ENCODE results near the gene GTF3C5. TPM values are rescaled to one million over a fixed set of nuclear protein-coding genes. Genes with fewer than 3 reads are reported as not detected.

GTF3C5 gene
- total and polyA plus RNA-seq, 9 donors: 32.3 to 71.6 (median 52.2) TPM

DNA sequence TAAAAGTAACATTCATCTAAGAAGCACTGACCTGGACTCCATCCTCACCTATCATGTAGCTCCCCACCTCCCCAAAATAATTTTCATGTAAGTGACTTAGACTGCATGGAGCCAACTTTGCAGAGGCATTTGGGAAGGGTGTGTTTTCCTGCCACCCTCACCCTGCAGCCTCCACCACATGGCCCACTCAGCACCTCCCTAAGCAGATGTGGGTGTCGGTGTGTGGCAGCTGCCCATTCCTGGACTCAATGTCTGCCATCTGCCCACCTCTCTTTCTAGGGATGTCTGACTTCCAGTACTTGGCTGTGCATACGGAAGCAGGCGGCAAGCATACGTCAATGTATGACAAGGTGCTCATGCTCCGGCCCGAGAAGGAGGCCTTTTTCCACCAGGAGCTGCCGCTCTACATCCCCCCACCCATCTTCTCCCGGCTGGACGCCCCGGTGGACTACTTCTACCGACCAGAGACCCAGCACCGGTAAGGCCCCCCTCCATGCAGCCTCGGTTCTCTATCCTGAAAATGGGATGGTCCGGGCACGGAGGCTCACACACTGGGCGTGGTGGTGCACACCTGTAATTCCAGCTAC, 12.7 kb downstream of the GTF3C5 start:
- Histone ChIP-seq H3K27ac (no peak overlapping the region), H3K9me3 (no peaks in the 10 kb centered on the region), H3K36me3 (no peaks in the 10 kb centered on the region), H3K4me3 (no peak overlapping the region), H3K27me3 (no peaks in the 10 kb centered on the region), H3K4me1 (ENCODE audit: insufficient read depth) (no peaks in the 10 kb centered on the region)
- no peak for DNase-seq
- intact Hi-C loops (cut with DNase I): loop anchor here in 3 of 4 donors (5.0 to 10.0 kb wide), 2 partner anchors 101 to 104 kb away; no protein-coding TSS in a partner anchor
- TF ChIP-seq POLR2A (IDR thresholded peaks at IDR 0.05) (no peak), EP300 (IDR thresholded peaks at IDR 0.05) (no peak)
- TF ChIP-seq, protein P1, sequence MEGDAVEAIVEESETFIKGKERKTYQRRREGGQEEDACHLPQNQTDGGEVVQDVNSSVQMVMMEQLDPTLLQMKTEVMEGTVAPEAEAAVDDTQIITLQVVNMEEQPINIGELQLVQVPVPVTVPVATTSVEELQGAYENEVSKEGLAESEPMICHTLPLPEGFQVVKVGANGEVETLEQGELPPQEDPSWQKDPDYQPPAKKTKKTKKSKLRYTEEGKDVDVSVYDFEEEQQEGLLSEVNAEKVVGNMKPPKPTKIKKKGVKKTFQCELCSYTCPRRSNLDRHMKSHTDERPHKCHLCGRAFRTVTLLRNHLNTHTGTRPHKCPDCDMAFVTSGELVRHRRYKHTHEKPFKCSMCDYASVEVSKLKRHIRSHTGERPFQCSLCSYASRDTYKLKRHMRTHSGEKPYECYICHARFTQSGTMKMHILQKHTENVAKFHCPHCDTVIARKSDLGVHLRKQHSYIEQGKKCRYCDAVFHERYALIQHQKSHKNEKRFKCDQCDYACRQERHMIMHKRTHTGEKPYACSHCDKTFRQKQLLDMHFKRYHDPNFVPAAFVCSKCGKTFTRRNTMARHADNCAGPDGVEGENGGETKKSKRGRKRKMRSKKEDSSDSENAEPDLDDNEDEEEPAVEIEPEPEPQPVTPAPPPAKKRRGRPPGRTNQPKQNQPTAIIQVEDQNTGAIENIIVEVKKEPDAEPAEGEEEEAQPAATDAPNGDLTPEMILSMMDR (IDR thresholded peaks at IDR 0.05): no peak
- whole genome bisulfite sequencing, 3 donors: 93 to 95% (median 94%) methylated on average over 16 of the region's 16 CpGs

DNA sequence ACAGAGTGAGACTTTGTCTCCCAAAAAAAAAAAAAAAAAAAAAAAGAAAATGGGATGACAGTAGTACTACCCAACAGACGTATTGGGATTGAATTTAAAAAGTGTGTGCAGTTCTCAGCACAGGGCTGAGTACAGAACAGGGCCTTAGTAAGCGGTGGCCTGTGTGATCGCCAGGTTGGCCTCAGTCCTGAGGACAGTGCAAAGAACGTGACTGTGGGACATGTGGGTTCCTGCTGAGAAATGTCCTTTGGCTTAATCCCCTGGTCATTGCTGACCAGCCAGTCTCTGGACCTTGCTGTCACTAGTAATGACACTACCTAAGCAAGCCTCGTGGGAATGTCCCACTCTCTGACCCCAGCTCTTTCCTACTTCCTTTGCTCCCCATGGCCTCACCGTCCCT, 13.3 kb downstream of the GTF3C5 start:
- no peak for TF ChIP-seq EP300 (IDR thresholded peaks at IDR 0.05)
- no peak for TF ChIP-seq POLR2A (IDR thresholded peaks at IDR 0.05)
- TF ChIP-seq, protein P1 (IDR thresholded peaks at IDR 0.05): no peak
- no peak for DNase-seq
- H3K36me3 ChIP-seq: no peaks in the 10 kb centered on the region
- WGBS, 3 donors: 88 to 90% (median 90%) methylated on average over 6 of the region's 6 CpGs
- intact Hi-C loops (cut with DNase I): loop anchor here in 3 of 4 donors (5.0 to 10.0 kb wide), 2 partner anchors 101 to 103 kb away; no protein-coding TSS in a partner anchor
- no peak overlapping the region for H3K27ac ChIP-seq
- H3K27me3 ChIP-seq: no peaks in the 10 kb centered on the region
- no peaks in the 10 kb centered on the region for H3K4me1 ChIP-seq (ENCODE audit: insufficient read depth)
- H3K9me3 ChIP-seq: no peaks in the 10 kb centered on the region
- no peak overlapping the region for H3K4me3 ChIP-seq

DNA sequence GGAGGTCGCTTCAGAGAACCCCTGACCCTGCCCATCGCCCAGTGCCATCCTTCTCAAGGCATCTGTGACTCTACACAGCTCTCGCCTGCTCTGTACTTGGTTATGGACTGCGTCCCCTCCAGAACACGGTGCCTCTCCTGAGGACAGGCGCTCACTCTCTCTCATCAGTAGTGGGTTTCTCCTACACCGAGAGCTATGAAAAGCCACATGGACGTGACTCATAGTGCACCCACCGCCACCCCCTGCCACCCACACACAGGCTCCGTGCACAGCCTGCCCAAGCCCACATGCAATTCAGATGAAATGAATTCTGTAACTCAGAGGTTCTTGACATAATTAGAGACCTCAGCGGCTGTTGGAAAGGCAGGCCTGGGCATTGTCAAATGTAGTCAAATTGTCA, 13.9 kb downstream of the GTF3C5 start:
- intact Hi-C loops (cut with DNase I): loop anchor here in 3 of 4 donors (5.0 to 10.0 kb wide), 2 partner anchors 100 to 103 kb away; no protein-coding TSS in a partner anchor
- H3K4me1 ChIP-seq (ENCODE audit: insufficient read depth): no peaks in the 10 kb centered on the region

DNA sequence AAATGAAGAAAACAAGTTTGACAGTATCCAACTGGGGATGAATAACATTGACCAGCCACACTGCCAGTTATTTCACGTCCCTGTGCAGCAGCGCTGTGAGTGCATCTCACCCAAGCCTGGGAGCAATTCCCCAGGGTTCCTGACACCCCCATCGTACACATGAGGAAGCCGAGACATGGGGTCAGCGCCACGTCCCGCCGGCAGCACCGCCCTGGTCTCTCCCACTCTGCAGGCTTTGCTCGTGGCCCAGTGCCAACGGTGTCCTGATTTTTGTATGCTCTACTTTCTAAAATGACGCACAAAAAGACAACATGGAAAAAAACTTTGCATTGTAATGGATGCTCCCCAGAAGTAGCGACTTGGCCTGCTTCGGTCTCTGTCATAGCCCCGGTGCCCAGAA, 14.3 kb downstream of the GTF3C5 start:
- H3K4me1 ChIP-seq (ENCODE audit: insufficient read depth): no peaks in the 10 kb centered on the region
- H3K27ac ChIP-seq: no peak overlapping the region
- TF ChIP-seq, protein P1 (IDR thresholded peaks at IDR 0.05): no peak
- TF ChIP-seq EP300 (IDR thresholded peaks at IDR 0.05) (no peak), POLR2A (IDR thresholded peaks at IDR 0.05) (no peak)
- no peaks in the 10 kb centered on the region for H3K36me3 ChIP-seq
- intact Hi-C loops (cut with DNase I): loop anchor here in 1 of 4 donors (10.0 kb wide), 1 partner anchor 100 kb away; no protein-coding TSS in a partner anchor
- no peaks in the 10 kb centered on the region for H3K27me3 ChIP-seq
- 81 to 88% (median 82%) methylated on average over 15 of the region's 15 CpGs for WGBS, 3 donors
- H3K9me3 ChIP-seq: no peaks in the 10 kb centered on the region
- DNase-seq: no peak
- no peak overlapping the region for H3K4me3 ChIP-seq

More for the DNA sequence above, 13.9 kb downstream of the GTF3C5 start:
- WGBS, 3 donors: 87 to 90% (median 89%) methylated on average over 11 of the region's 11 CpGs
- DNase-seq: no peak
- Histone ChIP-seq H3K27ac (no peak overlapping the region), H3K27me3 (no peaks in the 10 kb centered on the region), H3K9me3 (no peaks in the 10 kb centered on the region), H3K4me3 (no peak overlapping the region), H3K36me3 (no peaks in the 10 kb centered on the region)
- TF ChIP-seq POLR2A (IDR thresholded peaks at IDR 0.05): no peak
- TF ChIP-seq, protein P1 (IDR thresholded peaks at IDR 0.05): no peak
- no peak for TF ChIP-seq EP300 (IDR thresholded peaks at IDR 0.05)

Data from ovary (tissue), 9 donors.